ENCODE results near the gene RSF1. TPM values are rescaled to one million over a fixed set of nuclear protein-coding genes. Genes with fewer than 3 reads are reported as not detected.
A peak's percentile ranks its signal among the peaks of the same experiment; 100 is the strongest.

RSF1 gene
- polyA plus RNA-seq, 1 donor (not counting 4 experiments of a cell fraction or from before 2014, with no cell fraction given), result 20.9 TPM

- H3K36me3 ChIP-seq (ENCODE audit: control insufficient read depth in 2 of 2, extremely low read depth in 1 of 2, insufficient read depth in 2 of 2, low read length in 2 of 2), result peaks cover 4 to 11% of the 10 kb centered on the region in 2 experiments
- H3K27me3 ChIP-seq (ENCODE audit: control insufficient read depth, extremely low read depth, insufficient read depth, low read length), result no peaks in the 10 kb centered on the region
- no peak for TF ChIP-seq CTCF (optimal IDR thresholded peaks at IDR 0.05 in 1 of 3, IDR thresholded peaks at IDR 0.05 in 1 of 3, conservative IDR thresholded peaks at IDR 0.05 in 1 of 3; ENCODE audit: extremely low read depth in 1 of 3, insufficient read depth in 2 of 3, low read length in 3 of 3)
- TF ChIP-seq EZH2 (IDR thresholded peaks at IDR 0.05; ENCODE audit: low read length), result no peak
- H3K79me2 ChIP-seq (ENCODE audit: control insufficient read depth, insufficient read depth, low read length), result peaks cover 57% of the 10 kb centered on the region
- no peaks in the 10 kb centered on the region for H3K4me1 ChIP-seq (ENCODE audit: control insufficient read depth, extremely low read depth, insufficient read depth, low read length)
- no peak overlapping the region for H3K9ac ChIP-seq (ENCODE audit: control insufficient read depth, extremely low read depth, insufficient read depth, low read length)
- H3K9me3 ChIP-seq (ENCODE audit: control insufficient read depth, low read depth, low read length), result no peaks in the 10 kb centered on the region
- H2AFZ ChIP-seq (ENCODE audit: control insufficient read depth, low read length), result no peak overlapping the region
- no peak for FAIRE-seq
- H3K9me1 ChIP-seq (ENCODE audit: control insufficient read depth, extremely low read depth, insufficient read depth, low read length), result no peaks in the 10 kb centered on the region
- no peak overlapping the region for H3K4me3 ChIP-seq (ENCODE audit: control insufficient read depth in 2 of 3, extremely low read depth in 1 of 3, insufficient read depth in 2 of 3, low read depth in 1 of 3, low read length in 3 of 3)
- no peaks in the 10 kb centered on the region for H4K20me1 ChIP-seq (ENCODE audit: control insufficient read depth, extremely low read depth, insufficient read depth, low read length)
- H3K4me2 ChIP-seq (ENCODE audit: control insufficient read depth, extremely low read depth, insufficient read depth, low read depth, low read length), result no peak overlapping the region
- DNase-seq (ENCODE audit: low read depth, low spot score), result no peak
- no peak overlapping the region for H3K27ac ChIP-seq (ENCODE audit: control insufficient read depth, insufficient read depth, low read length)
- dilution Hi-C loops (cut with MboI; ENCODE audit: extremely low pct_ligation_motif_present, low sequenced_read_pairs), result no loop called here
Measured at GRCh38 chr11:77630157-77630710, 190.3 kb downstream of the RSF1 start.

- Histone ChIP-seq H3K4me1 (ENCODE audit: control insufficient read depth, extremely low read depth, insufficient read depth, low read length) (no peaks in the 10 kb centered on the region), H4K20me1 (ENCODE audit: control insufficient read depth, extremely low read depth, insufficient read depth, low read length) (no peaks in the 10 kb centered on the region), H3K36me3 (ENCODE audit: control insufficient read depth in 2 of 2, extremely low read depth in 1 of 2, insufficient read depth in 2 of 2, low read length in 2 of 2) (peaks cover 12 to 34% of the 10 kb centered on the region in 2 experiments), H3K27ac (ENCODE audit: control insufficient read depth, insufficient read depth, low read length) (no peak overlapping the region), H3K79me2 (ENCODE audit: control insufficient read depth, insufficient read depth, low read length) (no peaks in the 10 kb centered on the region), H2AFZ (ENCODE audit: control insufficient read depth, low read length) (no peak overlapping the region), H3K9ac (ENCODE audit: control insufficient read depth, extremely low read depth, insufficient read depth, low read length) (no peak overlapping the region), H3K4me2 (ENCODE audit: control insufficient read depth, extremely low read depth, insufficient read depth, low read depth, low read length) (no peak overlapping the region), H3K9me1 (ENCODE audit: control insufficient read depth, extremely low read depth, insufficient read depth, low read length) (no peaks in the 10 kb centered on the region), H3K4me3 (ENCODE audit: control insufficient read depth in 2 of 3, extremely low read depth in 1 of 3, insufficient read depth in 2 of 3, low read depth in 1 of 3, low read length in 3 of 3) (no peak overlapping the region), H3K27me3 (ENCODE audit: control insufficient read depth, extremely low read depth, insufficient read depth, low read length) (no peaks in the 10 kb centered on the region), H3K9me3 (ENCODE audit: control insufficient read depth, low read depth, low read length) (no peaks in the 10 kb centered on the region)
- TF ChIP-seq EZH2 (IDR thresholded peaks at IDR 0.05; ENCODE audit: low read length) (no peak), CTCF (optimal IDR thresholded peaks at IDR 0.05 in 1 of 3, IDR thresholded peaks at IDR 0.05 in 1 of 3, conservative IDR thresholded peaks at IDR 0.05 in 1 of 3; ENCODE audit: extremely low read depth in 1 of 3, insufficient read depth in 2 of 3, low read length in 3 of 3) (peak; percentile 8 to 71 (median 55))
- FAIRE-seq, result no peak
- dilution Hi-C loops (cut with MboI; ENCODE audit: extremely low pct_ligation_motif_present, low sequenced_read_pairs), result no loop called here
- no peak for DNase-seq (ENCODE audit: low read depth, low spot score)
Measured at GRCh38 chr11:77619576-77620198, 200.8 kb downstream of the RSF1 start.
